Pancreas (tissue), 10 donors: Measurements from ENCODE around the gene MAP3K6. TPM values are rescaled to one million over a fixed set of nuclear protein-coding genes. Genes with fewer than 3 reads are reported as not detected.
A peak's percentile ranks its signal among the peaks of the same experiment; 100 is the strongest.

ENCODE experiments used
- ATAC-seq, 4 donors: fragments of 200-7000 bp; cut with Tn5 transposase; one replicate each; pipeline versions ENCODE4 v1.8.0 to v1.9.1; 2020; ENCODE audit warnings: mild to moderate bottlenecking in 4 of 4, moderate library complexity in 4 of 4
- DNase-seq, 6 donors: peaks; one replicate each; pipeline ENCODE4 v3.0.0-alpha.2; 2020
- FAIRE-seq: peaks from 2 replicates; lab custom pipeline; 2012; peaks lifted over from hg19 to GRCh38; lab: Jason Lieb, UNC
- H3K27ac ChIP-seq, 4 donors: fragments of 200-600 bp; sonication (generic); 1 replicate in 3 of 4; 2 replicates in 1 of 4; pipeline versions ENCODE4 v1.5.0 to v1.8.0; 2020
- H3K27me3 ChIP-seq, 4 donors: fragments of 200-600 bp; one replicate each; pipeline ENCODE4 v1.8.0; 2021
- H3K36me3 ChIP-seq, 3 donors: fragments of 200-600 bp; sonication (generic) in 1 of 3; one replicate each; pipeline versions ENCODE4 v1.5.0 to v1.8.0; 2020 to 2021
- H3K4me1 ChIP-seq, 3 donors: fragments of 200-600 bp; one replicate each; pipeline ENCODE4 v1.8.0; 2021
- H3K4me3 ChIP-seq, 4 donors: fragments of 200-600 bp; sonication (generic) in 2 of 4; one replicate each; pipeline versions ENCODE4 v1.5.0 to v1.8.0; 2020 to 2021
- H3K9me3 ChIP-seq, 4 donors: fragments of 200-600 bp; one replicate each; pipeline ENCODE4 v1.8.0; 2021
- WGBS, 2 donors: extraction: QIAGEN DNeasy Blood & Tissue Kit; methylation state at CpG; one replicate each; pipeline ENCODE4 v1.1.7; 2013; 5-methylcytosine and 5-hydroxymethylcytosine counted together
- intact Hi-C, 3 donors: fragments of 100-400 bp; cut with DNase I; formaldehyde crosslinking; loops; one replicate each; pipeline versions ENCODE4 v1.11.1 to v1.14.2; 2022
- polyA plus RNA-seq, 2 donors: library from polyadenylated mRNA; stranded (reverse); fragments of 200-250 nt; gene quantifications; one replicate each; pipeline ENCODE4 v1.2.3, GENCODE V29; 2013
- total RNA-seq, 6 donors: library from RNA; stranded (reverse); fragmentation: NEBNext Ultra II Directional in 4 of 6; extraction: Animal tissue kit (Norgen Biotek cat#: 25700) in 4 of 6; gene quantifications; one replicate each; pipeline versions ENCODE4 v1.2.1 to v1.2.4, GENCODE V29; 2021 to 2023
- TF ChIP-seq, protein P1 (sequence below), 4 donors: fragments of 200-600 bp; sonication (generic) in 3 of 4; IDR thresholded peaks; one replicate each; pipeline versions ENCODE4 v1.5.0 to v1.8.0; 2021; ENCODE audit warnings: antibody characterized with exemption in 4 of 4
- donor health status: healthy with polysubstance abuse.
- donor health status: DM: no; HTN: no; CAD: no; lungs with moderate emphysema.
- donor health status: DM: no; HTN: no; CAD: no.
- donor health status: control.
- donor health status: control.
- donor health status: Bipolar disorder and iron deficiency.
- donor health status: DM: yes; HTN: yes; CAD: no.
- donor health status: DM: no; HTN: no; CAD: no.
- donor health status: DM: no; HTN: no; CAD: no.
- donor health status: DM: yes; HTN: yes; CAD: no.

Gene MAP3K6
- total and polyA plus RNA-seq, 8 donors, result 4.7 to 65.7 (median 10.1) TPM

DNA sequence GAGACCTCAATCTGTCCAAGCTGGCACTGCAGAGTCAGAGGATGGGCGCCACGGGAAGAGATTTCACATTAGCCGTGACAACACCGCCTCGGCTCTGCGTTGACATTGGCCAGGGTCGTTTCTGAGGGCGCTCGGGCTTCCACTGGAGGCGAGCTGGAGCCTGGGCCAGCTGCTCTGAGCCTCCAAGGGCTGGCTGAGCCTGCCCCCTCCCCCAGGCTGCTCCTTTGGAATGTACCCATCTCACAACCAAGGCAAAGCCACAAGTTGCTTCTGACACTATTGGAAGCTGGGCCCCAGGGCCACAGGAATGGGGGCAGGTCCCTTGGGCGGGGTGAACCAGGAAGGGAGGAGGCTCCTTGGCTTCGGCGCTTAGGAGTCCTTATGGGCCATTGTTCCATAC, 38.3 kb upstream of the MAP3K6 start:
- Histone ChIP-seq H3K27ac (no peak overlapping the region), H3K9me3 (no peaks in the 10 kb centered on the region), H3K4me1 (peaks cover 0 to 10% (median 0%) of the 10 kb centered on the region in 3 donors), H3K36me3 (peaks cover 0 to 24% (median 0%) of the 10 kb centered on the region in 3 donors), H3K27me3 (no peaks in the 10 kb centered on the region), H3K4me3 (no peak overlapping the region)
- WGBS, 2 donors, result 80 to 83% methylated on average over 13 of the region's 13 CpGs
- TF ChIP-seq, protein P1, sequence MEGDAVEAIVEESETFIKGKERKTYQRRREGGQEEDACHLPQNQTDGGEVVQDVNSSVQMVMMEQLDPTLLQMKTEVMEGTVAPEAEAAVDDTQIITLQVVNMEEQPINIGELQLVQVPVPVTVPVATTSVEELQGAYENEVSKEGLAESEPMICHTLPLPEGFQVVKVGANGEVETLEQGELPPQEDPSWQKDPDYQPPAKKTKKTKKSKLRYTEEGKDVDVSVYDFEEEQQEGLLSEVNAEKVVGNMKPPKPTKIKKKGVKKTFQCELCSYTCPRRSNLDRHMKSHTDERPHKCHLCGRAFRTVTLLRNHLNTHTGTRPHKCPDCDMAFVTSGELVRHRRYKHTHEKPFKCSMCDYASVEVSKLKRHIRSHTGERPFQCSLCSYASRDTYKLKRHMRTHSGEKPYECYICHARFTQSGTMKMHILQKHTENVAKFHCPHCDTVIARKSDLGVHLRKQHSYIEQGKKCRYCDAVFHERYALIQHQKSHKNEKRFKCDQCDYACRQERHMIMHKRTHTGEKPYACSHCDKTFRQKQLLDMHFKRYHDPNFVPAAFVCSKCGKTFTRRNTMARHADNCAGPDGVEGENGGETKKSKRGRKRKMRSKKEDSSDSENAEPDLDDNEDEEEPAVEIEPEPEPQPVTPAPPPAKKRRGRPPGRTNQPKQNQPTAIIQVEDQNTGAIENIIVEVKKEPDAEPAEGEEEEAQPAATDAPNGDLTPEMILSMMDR (IDR thresholded peaks at IDR 0.05), result no peak
- DNase-seq (no peak), FAIRE-seq (no peak), ATAC-seq (no peak)
- intact Hi-C loops, result no loop called here

DNA sequence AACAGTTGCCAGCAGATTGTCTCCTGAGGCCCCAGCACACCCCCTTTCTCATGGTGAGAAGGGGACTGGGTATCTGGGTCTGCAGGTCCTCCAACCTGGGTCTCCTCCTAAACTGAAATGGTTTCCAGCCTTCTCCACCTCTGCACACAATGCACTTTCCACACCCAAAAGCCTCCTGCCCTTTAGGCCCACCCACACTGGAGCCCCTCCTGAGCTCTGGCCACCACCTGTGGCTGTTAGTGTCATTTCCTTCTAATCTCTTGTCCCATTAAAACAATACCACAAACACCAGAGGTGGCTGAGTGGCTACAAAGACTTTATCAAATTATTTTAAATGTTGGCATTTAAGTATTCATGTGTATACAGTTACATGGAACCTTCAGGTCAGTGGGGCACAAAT, 37.2 kb upstream of the MAP3K6 start:
- H3K4me3 ChIP-seq, result no peak overlapping the region
- peaks cover 0 to 10% (median 0%) of the 10 kb centered on the region in 3 donors for H3K4me1 ChIP-seq
- DNase-seq (no peak), ATAC-seq (no peak), FAIRE-seq (no peak)
- TF ChIP-seq, protein P1 (IDR thresholded peaks at IDR 0.05), result no peak
- H3K9me3 ChIP-seq, result no peaks in the 10 kb centered on the region
- intact Hi-C loops, result loop anchor here in 1 of 3 donors (5.0 kb wide), 1 partner anchor 203 kb away; no protein-coding TSS in a partner anchor
- H3K27me3 ChIP-seq, result no peaks in the 10 kb centered on the region
- H3K27ac ChIP-seq, result no peak overlapping the region
- H3K36me3 ChIP-seq, result peaks cover 0 to 22% (median 0%) of the 10 kb centered on the region in 3 donors

DNA sequence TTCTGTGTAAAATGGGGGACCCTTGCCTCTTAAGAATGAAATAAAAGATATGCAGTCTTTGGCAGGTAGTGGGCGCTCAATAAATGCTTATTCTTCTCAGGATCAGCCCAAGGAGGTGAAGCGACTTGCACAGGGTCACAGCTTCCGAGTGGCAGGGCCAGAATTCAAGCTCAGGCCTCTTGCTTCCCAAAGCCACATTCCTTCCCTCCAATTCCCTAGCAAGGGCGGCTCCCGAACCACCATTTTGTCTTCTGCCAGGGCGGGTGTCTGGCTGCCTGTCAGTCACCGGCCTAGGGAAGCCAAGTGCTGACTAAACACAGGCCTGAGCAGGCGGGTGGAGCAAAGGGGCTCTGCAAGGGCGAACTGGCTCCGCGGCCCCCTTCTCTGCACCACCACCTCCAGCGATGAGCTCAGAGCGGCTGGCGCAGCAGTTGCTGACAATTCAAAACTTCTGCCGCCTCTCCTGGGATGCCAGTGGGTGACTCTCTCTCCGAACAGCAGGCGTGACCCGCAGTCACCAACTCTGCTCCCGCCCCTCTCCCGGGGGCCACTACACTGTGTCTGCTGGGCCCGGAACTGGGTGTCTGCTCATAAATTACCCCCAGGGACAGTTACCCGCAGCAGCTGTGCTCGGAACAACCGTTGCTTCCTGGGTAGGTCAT, 36.4 kb upstream of the MAP3K6 start:
- DNase-seq, result no peak
- Histone ChIP-seq H3K36me3 (peaks cover 0 to 19% (median 0%) of the 10 kb centered on the region in 3 donors), H3K9me3 (no peaks in the 10 kb centered on the region), H3K27me3 (no peaks in the 10 kb centered on the region), H3K4me3 (no peak overlapping the region), H3K27ac (peak overlapping the region in 2 of 4 donors; percentile 44 to 63), H3K4me1 (peaks cover 0 to 10% (median 0%) of the 10 kb centered on the region in 3 donors)
- 80 to 85% methylated on average over 24 of the region's 24 CpGs for WGBS, 2 donors
- ATAC-seq, result peak in 3 of 4 donors; percentile 6 to 16 (median 12)
- TF ChIP-seq, protein P1 (IDR thresholded peaks at IDR 0.05), result no peak
- intact Hi-C loops, result loop anchor here in 1 of 3 donors (5.0 kb wide), 1 partner anchor 204 kb away; no protein-coding TSS in a partner anchor
- FAIRE-seq, result no peak

DNA sequence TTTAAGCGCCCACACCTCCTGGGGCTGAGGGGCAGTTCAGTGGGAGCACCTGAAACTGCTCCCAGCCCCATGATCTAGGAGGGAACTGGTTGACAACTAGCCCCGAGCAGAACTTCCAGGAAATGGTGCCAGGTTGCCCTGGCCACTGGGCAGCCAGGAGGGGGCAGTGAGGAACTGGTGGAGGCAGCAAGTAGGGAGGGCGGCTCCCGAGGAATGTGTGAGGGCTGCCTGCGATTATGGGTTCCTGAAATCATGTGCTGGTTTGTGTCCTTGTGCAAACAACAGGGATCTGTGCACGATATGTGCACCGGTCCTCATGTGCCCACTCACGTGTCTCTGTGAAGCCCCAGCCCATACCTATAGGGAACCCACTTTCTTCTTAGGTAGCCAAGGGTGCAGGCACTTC, 35.6 kb upstream of the MAP3K6 start:
- FAIRE-seq, result no peak
- TF ChIP-seq, protein P1 (IDR thresholded peaks at IDR 0.05), result peak in 3 of 4 donors; percentile 17 to 43 (median 30)
- Histone ChIP-seq H3K4me1 (peaks cover 0 to 10% (median 0%) of the 10 kb centered on the region in 3 donors), H3K27ac (peak overlapping the region in 2 of 4 donors; percentile 44 to 63), H3K4me3 (no peak overlapping the region), H3K36me3 (peaks cover 0 to 11% (median 0%) of the 10 kb centered on the region in 3 donors), H3K27me3 (no peaks in the 10 kb centered on the region), H3K9me3 (no peaks in the 10 kb centered on the region)
- peak; percentile 54 to 87 (median 76) for ATAC-seq
- 12 to 18% methylated on average over 8 of the region's 8 CpGs for WGBS, 2 donors
- peak; percentile 65 to 84 (median 74) for DNase-seq
- intact Hi-C loops, result loop anchor here in 1 of 3 donors (5.0 kb wide), 1 partner anchor 205 kb away; no protein-coding TSS in a partner anchor

DNA sequence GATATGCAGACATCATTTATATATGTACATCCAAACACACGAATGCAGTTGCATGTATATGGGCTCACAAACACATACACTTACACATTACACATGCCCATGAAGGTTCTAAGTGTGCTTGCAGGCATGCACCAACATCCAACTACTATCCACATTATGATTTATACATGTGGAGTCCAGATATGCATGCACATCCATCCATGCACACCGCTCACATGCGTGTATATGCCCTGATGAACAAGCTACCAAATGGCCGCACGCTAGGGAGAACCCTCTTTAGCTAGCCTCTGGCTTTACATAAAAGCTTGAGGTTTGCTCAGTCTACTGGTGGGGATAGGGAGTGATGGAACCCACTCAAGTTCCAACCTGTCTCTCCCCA, 34.2 kb upstream of the MAP3K6 start:
- ATAC-seq, result no peak
- intact Hi-C loops, result loop anchor here in 1 of 3 donors (5.0 kb wide), 1 partner anchor 206 kb away; no protein-coding TSS in a partner anchor
- TF ChIP-seq, protein P1 (IDR thresholded peaks at IDR 0.05), result no peak
- H3K27ac ChIP-seq, result no peak overlapping the region
- H3K36me3 ChIP-seq, result no peaks in the 10 kb centered on the region
- no peak overlapping the region for H3K4me3 ChIP-seq
- peaks cover 0 to 10% (median 0%) of the 10 kb centered on the region in 3 donors for H3K4me1 ChIP-seq
- H3K9me3 ChIP-seq, result no peaks in the 10 kb centered on the region
- no peaks in the 10 kb centered on the region for H3K27me3 ChIP-seq
- FAIRE-seq, result no peak
- WGBS, 2 donors, result 83 to 90% methylated on average over 5 of the region's 5 CpGs
- no peak for DNase-seq
